H9 (cell line): ENCODE results near the gene FHIT. TPM values are rescaled to one million over a fixed set of nuclear protein-coding genes. Genes with fewer than 3 reads are reported as not detected.

Source experiments
- DNase-seq: peaks from one replicate; pipeline ENCODE4 v3.0.0-alpha.2; 2017
- H2AFZ ChIP-seq: one replicate; pipeline ENCODE4 v1.6.1; 2013; ENCODE audit warnings: mild to moderate bottlenecking, low read length, control low read depth, moderate library complexity
- H2AK5ac ChIP-seq: 2 replicates; pipeline ENCODE4 v1.6.1; 2013; ENCODE audit warnings: low read length, control low read depth, mixed read lengths; ENCODE audit not compliant: insufficient read length
- H2BK120ac ChIP-seq: one replicate; pipeline ENCODE4 v1.6.1; 2013; ENCODE audit warnings: low read depth, mild to moderate bottlenecking, low read length, control low read depth, inconsistent platforms; ENCODE audit not compliant: poor library complexity, severe bottlenecking
- H2BK12ac ChIP-seq: 2 replicates; pipeline ENCODE4 v1.6.1; 2013; ENCODE audit warnings: low read length, control low read depth, mixed read lengths, low read depth; ENCODE audit not compliant: insufficient read length
- H2BK15ac ChIP-seq: 2 replicates; pipeline ENCODE4 v1.6.1; 2013; ENCODE audit warnings: low read depth, low read length, control low read depth
- H2BK20ac ChIP-seq: one replicate; pipeline ENCODE4 v1.6.1; 2013; ENCODE audit warnings: low read depth, mild to moderate bottlenecking, low read length, control low read depth, inconsistent platforms; ENCODE audit not compliant: poor library complexity, severe bottlenecking
- H2BK5ac ChIP-seq: 2 replicates; pipeline ENCODE4 v1.6.1; 2013; ENCODE audit warnings: low read length, control low read depth, mixed read lengths; ENCODE audit not compliant: insufficient read length
- H3K14ac ChIP-seq: 2 replicates; pipeline ENCODE4 v1.6.1; 2013; ENCODE audit warnings: low read length, control low read depth; ENCODE audit not compliant: insufficient read depth
- H3K18ac ChIP-seq: 2 replicates; pipeline ENCODE4 v1.6.1; 2013; ENCODE audit warnings: low read depth, mild to moderate bottlenecking, mixed read lengths, low read length, control low read depth; ENCODE audit not compliant: insufficient read length
- H3K23ac ChIP-seq: 2 replicates; pipeline ENCODE4 v1.6.1; 2013; ENCODE audit warnings: low read length, control low read depth, mixed read lengths, low read depth; ENCODE audit not compliant: insufficient read length
- H3K23me2 ChIP-seq: 2 replicates; pipeline ENCODE4 v1.6.1; 2013; ENCODE audit warnings: low read depth, mild to moderate bottlenecking, mixed read lengths, low read length, control low read depth; ENCODE audit not compliant: insufficient read length, poor library complexity, severe bottlenecking
- H3K27ac ChIP-seq: 2 replicates; pipeline ENCODE4 v1.5.1; 2013; ENCODE audit warnings: low read length, control low read depth, mixed read lengths, low read depth; ENCODE audit not compliant: insufficient read length
- H3K27me3 ChIP-seq: 2 replicates; pipeline ENCODE4 v1.6.1; 2013; ENCODE audit warnings: low read length, control low read depth, inconsistent platforms; ENCODE audit not compliant: insufficient read depth
- H3K4ac ChIP-seq: 2 replicates; pipeline ENCODE4 v1.6.1; 2013; ENCODE audit warnings: low read depth, mild to moderate bottlenecking, control low read depth, inconsistent platforms, low read length, moderate library complexity
- H3K4me1 ChIP-seq: 2 replicates; pipeline ENCODE4 v1.6.1; 2013; ENCODE audit warnings: low read length, control low read depth, inconsistent platforms; ENCODE audit not compliant: insufficient read depth
- H3K4me2 ChIP-seq: 2 replicates; pipeline ENCODE4 v1.6.1; 2013; ENCODE audit warnings: low read length, control low read depth, mixed read lengths; ENCODE audit not compliant: insufficient read length, insufficient read depth
- H3K56ac ChIP-seq: 2 replicates; pipeline ENCODE4 v1.6.1; 2013; ENCODE audit warnings: low read depth, mild to moderate bottlenecking, mixed read lengths, low read length, control low read depth; ENCODE audit not compliant: insufficient read length
- H3K79me1 ChIP-seq: 2 replicates; pipeline ENCODE4 v1.6.1; 2013; ENCODE audit warnings: low read depth, mild to moderate bottlenecking, moderate library complexity, low read length, control low read depth, inconsistent platforms; ENCODE audit not compliant: insufficient read depth, poor library complexity, severe bottlenecking
- H3K79me2 ChIP-seq: 2 replicates; pipeline ENCODE4 v1.6.1; 2013; ENCODE audit warnings: low read length, control low read depth, inconsistent platforms; ENCODE audit not compliant: insufficient read depth
- H3K9ac ChIP-seq: 2 replicates; pipeline ENCODE4 v1.6.1; 2013; ENCODE audit warnings: low read length, control low read depth, mixed read lengths; ENCODE audit not compliant: insufficient read length; ENCODE audit errors: extremely low read depth
- H3K9me3 ChIP-seq: one replicate; pipeline ENCODE4 v1.6.1; 2013; ENCODE audit warnings: low read depth, low read length, inconsistent platforms; ENCODE audit not compliant: control insufficient read depth
- H3T11ph ChIP-seq: one replicate; pipeline ENCODE4 v1.6.1; 2013; ENCODE audit warnings: mild to moderate bottlenecking, low read length, control low read depth, inconsistent platforms
- H4K20me1 ChIP-seq: one replicate; pipeline ENCODE4 v1.6.1; 2013; ENCODE audit not compliant: control insufficient read depth, insufficient read length, insufficient read depth
- H4K5ac ChIP-seq: 2 replicates; pipeline ENCODE4 v1.6.1; 2013; ENCODE audit warnings: low read depth, mild to moderate bottlenecking, mixed read lengths, low read length, control low read depth; ENCODE audit not compliant: insufficient read length
- H4K8ac ChIP-seq: replicated peaks from 2 replicates; pipeline ENCODE4 v1.6.1; 2013; ENCODE audit warnings: low read length, control low read depth, mixed read lengths, low read depth; ENCODE audit not compliant: insufficient read length
- H4K91ac ChIP-seq: 2 replicates; pipeline ENCODE4 v1.6.1; 2013; ENCODE audit warnings: low read depth, mild to moderate bottlenecking, moderate library complexity, mixed read lengths, low read length, control low read depth; ENCODE audit not compliant: insufficient read length
- H3K27ac Mint-ChIP-seq, 3 experiments: 2 replicates in 2 of 3; 3 replicates in 1 of 3; pipeline ENCODE4 v1.8.0; 2020 to 2021; ENCODE audit warnings: mixed read lengths in 3 of 3, mild to moderate bottlenecking in 1 of 3, moderate library complexity in 1 of 3
- H3K27me3 Mint-ChIP-seq: 2 replicates; pipeline ENCODE4 v1.8.0; 2021; ENCODE audit warnings: low read depth, mild to moderate bottlenecking, moderate library complexity, mixed read lengths
- H3K36me3 Mint-ChIP-seq, 3 experiments: 2 replicates in 2 of 3; 3 replicates in 1 of 3; pipeline ENCODE4 v1.8.0; 2020 to 2021; ENCODE audit warnings: low read depth in 3 of 3, mixed read lengths in 3 of 3; ENCODE audit not compliant: insufficient read depth in 1 of 3
- H3K4me1 Mint-ChIP-seq, 2 experiments: 2 replicates each; pipeline ENCODE4 v1.8.0; 2020; ENCODE audit warnings: mixed read lengths in 2 of 2
- H3K4me3 Mint-ChIP-seq, 2 experiments: 2 replicates in 1 of 2; 3 replicates in 1 of 2; pipeline ENCODE4 v1.8.0; 2020 to 2021; ENCODE audit warnings: mild to moderate bottlenecking in 2 of 2, mixed read lengths in 2 of 2, moderate library complexity in 1 of 2
- H3K9me3 Mint-ChIP-seq, 2 experiments: 2 replicates in 1 of 2; 3 replicates in 1 of 2; pipeline ENCODE4 v1.8.0; 2020; ENCODE audit warnings: mild to moderate bottlenecking in 2 of 2, mixed read lengths in 2 of 2, moderate library complexity in 1 of 2
- WGBS: extraction: QIAGEN DNeasy Blood & Tissue Kit; methylation state at CpG from one replicate; pipeline ENCODE4 v1.1.7; 2013; ENCODE audit warnings: missing lambda C conversion rate, low lambda C conversion rate, mixed read lengths; ENCODE audit not compliant: insufficient read length; ENCODE audit errors: extremely low coverage; 5-methylcytosine and 5-hydroxymethylcytosine counted together
- total RNA-seq: library from RNA; stranded (reverse); gene quantifications from 2 replicates; pipeline ENCODE4 v1.2.1, GENCODE V29; 2021
- TF ChIP-seq, protein P1 (sequence below): fragments of 200-600 bp; sonication (generic); conservative IDR thresholded peaks from 3 replicates; pipeline ENCODE4 v1.8.0; 2021; ENCODE audit warnings: antibody characterized with exemption, mild to moderate bottlenecking

FHIT gene
- total RNA-seq, 1 experiment from 2014 or later = 3.0 TPM

GRCh38 chr3:59820352-59820934 lies 1430.8 kb downstream of the FHIT start:
- no peaks in the 10 kb centered on the region for H3K9me3 ChIP-seq
- TF ChIP-seq, protein P1, sequence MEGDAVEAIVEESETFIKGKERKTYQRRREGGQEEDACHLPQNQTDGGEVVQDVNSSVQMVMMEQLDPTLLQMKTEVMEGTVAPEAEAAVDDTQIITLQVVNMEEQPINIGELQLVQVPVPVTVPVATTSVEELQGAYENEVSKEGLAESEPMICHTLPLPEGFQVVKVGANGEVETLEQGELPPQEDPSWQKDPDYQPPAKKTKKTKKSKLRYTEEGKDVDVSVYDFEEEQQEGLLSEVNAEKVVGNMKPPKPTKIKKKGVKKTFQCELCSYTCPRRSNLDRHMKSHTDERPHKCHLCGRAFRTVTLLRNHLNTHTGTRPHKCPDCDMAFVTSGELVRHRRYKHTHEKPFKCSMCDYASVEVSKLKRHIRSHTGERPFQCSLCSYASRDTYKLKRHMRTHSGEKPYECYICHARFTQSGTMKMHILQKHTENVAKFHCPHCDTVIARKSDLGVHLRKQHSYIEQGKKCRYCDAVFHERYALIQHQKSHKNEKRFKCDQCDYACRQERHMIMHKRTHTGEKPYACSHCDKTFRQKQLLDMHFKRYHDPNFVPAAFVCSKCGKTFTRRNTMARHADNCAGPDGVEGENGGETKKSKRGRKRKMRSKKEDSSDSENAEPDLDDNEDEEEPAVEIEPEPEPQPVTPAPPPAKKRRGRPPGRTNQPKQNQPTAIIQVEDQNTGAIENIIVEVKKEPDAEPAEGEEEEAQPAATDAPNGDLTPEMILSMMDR = no peak
- H2AK5ac ChIP-seq = no peak overlapping the region
- H3K23me2 ChIP-seq = no peaks in the 10 kb centered on the region
- no peak overlapping the region for H2BK12ac ChIP-seq
- no peak overlapping the region for H3K4me2 ChIP-seq
- H2BK120ac ChIP-seq = no peak overlapping the region
- no peak overlapping the region for H3K18ac ChIP-seq
- H3K4me1 ChIP-seq = no peaks in the 10 kb centered on the region; the same call in 1 of the 2 replicates
- no peak overlapping the region for H3K9ac ChIP-seq
- no peak overlapping the region for H3K27ac Mint-ChIP-seq
- peaks cover 7 to 15% of the 10 kb centered on the region in 2 experiments for H3K4me1 Mint-ChIP-seq
- no peak overlapping the region for H3K23ac ChIP-seq
- no peaks in the 10 kb centered on the region for H3K79me1 ChIP-seq
- H4K91ac ChIP-seq = no peak overlapping the region
- DNase-seq = no peak
- H4K20me1 ChIP-seq = no peaks in the 10 kb centered on the region
- WGBS = no CpG with 5 or more reads among the region's 3 CpGs
- H3K56ac ChIP-seq = no peak overlapping the region
- H3K4ac ChIP-seq = no peak overlapping the region
- H3T11ph ChIP-seq = no peak overlapping the region
- H3K27ac ChIP-seq = no peak overlapping the region
- H3K9me3 Mint-ChIP-seq = no peaks in the 10 kb centered on the region
- H2BK5ac ChIP-seq = no peak overlapping the region
- H2AFZ ChIP-seq = no peak overlapping the region
- no peaks in the 10 kb centered on the region for H3K27me3 ChIP-seq
- no peaks in the 10 kb centered on the region; the same call in 1 of the 2 replicates for H3K27me3 Mint-ChIP-seq
- H2BK15ac ChIP-seq = no peak overlapping the region
- H3K4me3 Mint-ChIP-seq = no peak overlapping the region
- no peak overlapping the region for H3K14ac ChIP-seq
- no peak overlapping the region for H2BK20ac ChIP-seq
- H4K8ac ChIP-seq = no peak overlapping the region
- H3K79me2 ChIP-seq = no peaks in the 10 kb centered on the region
- no peaks in the 10 kb centered on the region for H3K36me3 Mint-ChIP-seq
- no peak overlapping the region for H4K5ac ChIP-seq
